NCI-H446 (cell line): ENCODE results near the gene TIPRL.
"Not testable (repeated sequence)": the region's sequence is repeated elsewhere in the genome, so short reads cannot be mapped to it uniquely, and the experiment has no call there.

Source experiments
- DNase-seq, 2 experiments: peaks; one replicate each; lab custom pipeline; 2025; lab: John Stamatoyannopoulos, UW

Gene TIPRL

GRCh38 chr1:168178638-168179437 lies at the start of gene TIPRL:
Gene TIPRL, plus strand, starts transcription at chr1:168178962. Its CDS starts 116 bp downstream, at chr1:168179078.
- peak; percentile 98 to 99 for DNase-seq

GRCh38 chr1:168129933-168130332 lies 48.8 kb upstream of the TIPRL start:
- DNase-seq: no peak

GRCh38 chr1:168134132-168134531 lies 44.6 kb upstream of the TIPRL start:
- no peak for DNase-seq

- no peak for DNase-seq
Observed at GRCh38 chr1:168134642-168135041, 44.1 kb upstream of the TIPRL start.

- DNase-seq: no peak
Observed at GRCh38 chr1:168135116-168135920, 43.4 kb upstream of the TIPRL start.

GRCh38 chr1:168135921-168136708 lies 42.6 kb upstream of the TIPRL start:
- no peak for DNase-seq

- peak in 1 of 2 experiments; percentile 31 for DNase-seq
Observed at GRCh38 chr1:168136709-168137514, 41.9 kb upstream of the TIPRL start, which contains the start of gene GPR161. Gene GPR161, minus strand, starts transcription at chr1:168136930. Its CDS starts 32,080 bp downstream, at chr1:168104850.

- no peak for DNase-seq
Observed at GRCh38 chr1:168137515-168137821, 41.3 kb upstream of the TIPRL start.

- DNase-seq: no peak
Observed at GRCh38 chr1:168138134-168138533, 40.6 kb upstream of the TIPRL start.

- DNase-seq: no peak
Observed at GRCh38 chr1:168139070-168139469, 39.7 kb upstream of the TIPRL start.

- no peak for DNase-seq
Observed at GRCh38 chr1:168141871-168142385, 36.8 kb upstream of the TIPRL start.

GRCh38 chr1:168145184-168146159 lies 33.3 kb upstream of the TIPRL start:
- DNase-seq: peak; percentile 74 to 89

GRCh38 chr1:168146160-168146539 lies 32.6 kb upstream of the TIPRL start:
- no peak for DNase-seq

- DNase-seq: no peak
Observed at GRCh38 chr1:168146626-168147025, 32.1 kb upstream of the TIPRL start.

GRCh38 chr1:168148916-168149315 lies 29.8 kb upstream of the TIPRL start:
- no peak for DNase-seq

GRCh38 chr1:168150283-168150682 lies 28.5 kb upstream of the TIPRL start:
- no peak for DNase-seq

GRCh38 chr1:168151935-168152334 lies 26.8 kb upstream of the TIPRL start:
- DNase-seq: no peak

- not testable (repeated sequence) for DNase-seq
Observed at GRCh38 chr1:168154707-168155106, 24.1 kb upstream of the TIPRL start.

GRCh38 chr1:168155910-168156309 lies 22.9 kb upstream of the TIPRL start:
- DNase-seq: no peak

GRCh38 chr1:168157638-168158037 lies 21.1 kb upstream of the TIPRL start:
- DNase-seq: no peak
